ENCODE data around the gene H2BW2.
"Not testable (repeated sequence)": the region's sequence is repeated elsewhere in the genome, so short reads cannot be mapped to it uniquely, and the experiment has no call there.

DNA sequence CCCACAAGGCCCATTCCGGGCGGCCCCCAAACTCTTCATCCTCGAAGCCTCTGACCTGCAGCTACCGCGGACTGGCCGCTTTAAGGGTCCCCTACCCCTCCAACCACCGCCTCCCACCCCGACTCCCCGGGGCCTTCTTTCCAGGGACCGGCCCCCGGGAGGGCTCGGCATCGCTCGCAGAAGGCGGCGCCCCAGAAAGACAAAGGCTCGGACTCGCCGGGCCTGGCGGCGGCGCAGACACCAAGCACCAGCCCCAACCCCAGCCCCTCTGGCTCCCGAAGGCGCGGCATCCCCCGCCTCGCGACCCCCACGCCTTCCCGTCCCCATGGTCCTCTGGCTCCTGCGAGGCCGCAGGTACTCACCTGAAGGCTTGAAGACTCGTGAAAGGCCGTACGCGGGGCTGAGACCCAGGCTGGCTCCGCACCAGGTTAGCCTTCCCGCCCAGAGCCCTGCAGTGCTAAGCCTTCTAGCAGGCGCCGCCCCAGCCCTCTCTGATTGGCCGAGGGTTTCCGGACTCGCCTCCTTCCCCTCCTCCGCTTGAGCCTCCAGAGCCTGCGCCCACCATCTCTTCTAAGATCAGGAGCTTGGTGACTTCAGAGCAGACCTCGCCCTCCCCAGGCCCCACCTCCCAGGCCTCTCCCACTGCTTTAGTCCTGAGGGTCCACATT is 36.2 kb downstream of the H2BW2 start, which contains the start of gene TMSB15C:
- not testable (repeated sequence) for TF ChIP-seq TAF1 (IDR thresholded peaks at IDR 0.05; ENCODE audit: borderline replicate concordance, low read depth, low read length); POLR2AphosphoS5 (IDR thresholded peaks at IDR 0.05; ENCODE audit: low read depth, low read length); POLR2A (IDR thresholded peaks at IDR 0.05; ENCODE audit: low read depth, low read length)

All from GM12892 (cell line).